WTC11 (cell line): Measurements from ENCODE around the gene PRRC2A. TPM values are rescaled to one million over a fixed set of nuclear protein-coding genes. Genes with fewer than 3 reads are reported as not detected.

Experiments
- CREM ChIP-seq: sonication (generic); formaldehyde crosslinking; IDR thresholded peaks from 2 replicates; pipeline ENCODE4 v1.8.1; 2022; ENCODE audit warnings: mild to moderate bottlenecking, missing genetic modification reagents, moderate library complexity
- ESRRA ChIP-seq: sonication (generic); formaldehyde crosslinking; IDR thresholded peaks from 2 replicates; pipeline ENCODE4 v1.8.1; 2022; ENCODE audit warnings: mild to moderate bottlenecking, missing genetic modification reagents, borderline replicate concordance
- ETV6 ChIP-seq: sonication (generic); formaldehyde crosslinking; IDR thresholded peaks from 2 replicates; pipeline ENCODE4 v1.8.1; 2022; ENCODE audit warnings: mild to moderate bottlenecking, missing genetic modification reagents
- FOXK1 ChIP-seq: sonication (generic); formaldehyde crosslinking; IDR thresholded peaks from 2 replicates; pipeline ENCODE4 v1.8.0; 2022; ENCODE audit warnings: mild to moderate bottlenecking, moderate library complexity, missing genetic modification reagents
- GABPB1 ChIP-seq: sonication (generic); formaldehyde crosslinking; IDR thresholded peaks from 2 replicates; pipeline ENCODE4 v1.8.1; 2023; ENCODE audit warnings: mild to moderate bottlenecking, missing genetic modification reagents
- GTF2I ChIP-seq: fragments of 250-450 bp; sonication (Bioruptor Pico); conservative IDR thresholded peaks from 2 replicates; pipeline ENCODE4 v1.4.0; 2021; ENCODE audit warnings: mild to moderate bottlenecking
- IRF2 ChIP-seq: sonication (generic); formaldehyde crosslinking; IDR thresholded peaks from 2 replicates; pipeline ENCODE4 v1.8.0; 2022; ENCODE audit warnings: low read depth, missing genetic modification reagents, borderline replicate concordance
- NFATC4 ChIP-seq: fragments of 250-450 bp; sonication (Bioruptor Pico); IDR thresholded peaks from 2 replicates; pipeline ENCODE4 v1.9.0; 2021; ENCODE audit warnings: mild to moderate bottlenecking
- NFE2L1 ChIP-seq: sonication (generic); formaldehyde crosslinking; IDR thresholded peaks from 2 replicates; pipeline ENCODE4 v1.8.1; 2023; ENCODE audit warnings: missing genetic modification reagents
- NR2C2 ChIP-seq: sonication (generic); formaldehyde crosslinking; IDR thresholded peaks from 2 replicates; pipeline ENCODE4 v1.8.0; 2022; ENCODE audit warnings: mild to moderate bottlenecking, missing genetic modification reagents
- NR3C1 ChIP-seq: sonication (generic); formaldehyde crosslinking; conservative IDR thresholded peaks from 2 replicates; pipeline ENCODE4 v1.8.1; 2023; ENCODE audit warnings: low read depth, mild to moderate bottlenecking, missing genetic modification reagents
- SMAD3 ChIP-seq: sonication (generic); formaldehyde crosslinking; IDR thresholded peaks from 2 replicates; pipeline ENCODE4 v1.8.0; 2022; ENCODE audit warnings: missing genetic modification reagents, mild to moderate bottlenecking, borderline replicate concordance
- SP1 ChIP-seq: sonication (generic); formaldehyde crosslinking; conservative IDR thresholded peaks from 2 replicates; pipeline ENCODE4 v1.8.1; 2022; ENCODE audit warnings: missing genetic modification reagents
- TEAD1 ChIP-seq: sonication (generic); formaldehyde crosslinking; IDR thresholded peaks from 2 replicates; pipeline ENCODE4 v1.8.0; 2022; ENCODE audit warnings: mild to moderate bottlenecking, missing genetic modification reagents
- TEAD4 ChIP-seq: sonication (generic); formaldehyde crosslinking; IDR thresholded peaks from 2 replicates; pipeline ENCODE4 v1.8.0; 2022; ENCODE audit warnings: mild to moderate bottlenecking, missing genetic modification reagents
- ZBTB21 ChIP-seq: sonication (generic); formaldehyde crosslinking; IDR thresholded peaks from 2 replicates; pipeline ENCODE4 v1.8.1; 2023; ENCODE audit warnings: mild to moderate bottlenecking, missing genetic modification reagents, borderline replicate concordance
- ZNF138 ChIP-seq: sonication (generic); formaldehyde crosslinking; conservative IDR thresholded peaks from 2 replicates; pipeline ENCODE4 v1.8.1; 2022; ENCODE audit warnings: mild to moderate bottlenecking, moderate library complexity, missing genetic modification reagents
- ZNF232 ChIP-seq: sonication (generic); formaldehyde crosslinking; IDR thresholded peaks from 2 replicates; pipeline ENCODE4 v1.8.0; 2022; ENCODE audit warnings: mild to moderate bottlenecking, missing genetic modification reagents
- ZNF416 ChIP-seq: fragments of 250-450 bp; sonication (Bioruptor Pico); IDR thresholded peaks from 2 replicates; pipeline ENCODE4 v1.9.0; 2021; ENCODE audit warnings: mild to moderate bottlenecking, inconsistent platforms
- total RNA-seq: library from RNA; stranded (reverse); gene quantifications from 3 replicates; pipeline ENCODE4 v1.2.3, GENCODE V29; 2021
- TF ChIP-seq, protein P1 (sequence below): sonication (generic); formaldehyde crosslinking; IDR thresholded peaks from 2 replicates; pipeline ENCODE4 v1.8.0; 2022; ENCODE audit warnings: missing genetic modification reagents
- TF ChIP-seq, protein P2 (sequence below): fragments of 250-450 bp; sonication (Bioruptor Pico); IDR thresholded peaks from 2 replicates; pipeline ENCODE4 v1.9.0; 2021; ENCODE audit warnings: mild to moderate bottlenecking
- TF ChIP-seq, protein P3 (sequence below): sonication (generic); formaldehyde crosslinking; IDR thresholded peaks from 2 replicates; pipeline ENCODE4 v1.8.1; 2022; ENCODE audit warnings: mild to moderate bottlenecking, moderate library complexity, missing genetic modification reagents
- TF ChIP-seq, protein P4 (sequence below): sonication (generic); formaldehyde crosslinking; IDR thresholded peaks from 2 replicates; pipeline ENCODE4 v1.8.1; 2023; ENCODE audit warnings: mild to moderate bottlenecking, missing genetic modification reagents, moderate library complexity
- TF ChIP-seq, protein P5 (sequence below): sonication (generic); formaldehyde crosslinking; IDR thresholded peaks from 2 replicates; pipeline ENCODE4 v1.8.1; 2023; ENCODE audit warnings: mild to moderate bottlenecking, moderate library complexity, missing genetic modification reagents
- TF ChIP-seq, protein P6 (sequence below): fragments of 250-450 bp; sonication (Bioruptor Pico); IDR thresholded peaks from 2 replicates; pipeline ENCODE4 v1.9.0; 2021; ENCODE audit warnings: moderate library complexity, mild to moderate bottlenecking, inconsistent platforms, borderline replicate concordance
- TF ChIP-seq, protein P7 (sequence below): sonication (generic); formaldehyde crosslinking; IDR thresholded peaks from 2 replicates; pipeline ENCODE4 v1.8.0; 2022; ENCODE audit warnings: mild to moderate bottlenecking, missing genetic modification reagents
- TF ChIP-seq, protein P8 (sequence below): sonication (generic); formaldehyde crosslinking; IDR thresholded peaks from 2 replicates; pipeline ENCODE4 v1.8.0; 2023; ENCODE audit warnings: missing genetic modification reagents, mild to moderate bottlenecking, borderline replicate concordance

Gene PRRC2A
- total RNA-seq, 1 experiment from 2014 or later, result 372 TPM

DNA sequence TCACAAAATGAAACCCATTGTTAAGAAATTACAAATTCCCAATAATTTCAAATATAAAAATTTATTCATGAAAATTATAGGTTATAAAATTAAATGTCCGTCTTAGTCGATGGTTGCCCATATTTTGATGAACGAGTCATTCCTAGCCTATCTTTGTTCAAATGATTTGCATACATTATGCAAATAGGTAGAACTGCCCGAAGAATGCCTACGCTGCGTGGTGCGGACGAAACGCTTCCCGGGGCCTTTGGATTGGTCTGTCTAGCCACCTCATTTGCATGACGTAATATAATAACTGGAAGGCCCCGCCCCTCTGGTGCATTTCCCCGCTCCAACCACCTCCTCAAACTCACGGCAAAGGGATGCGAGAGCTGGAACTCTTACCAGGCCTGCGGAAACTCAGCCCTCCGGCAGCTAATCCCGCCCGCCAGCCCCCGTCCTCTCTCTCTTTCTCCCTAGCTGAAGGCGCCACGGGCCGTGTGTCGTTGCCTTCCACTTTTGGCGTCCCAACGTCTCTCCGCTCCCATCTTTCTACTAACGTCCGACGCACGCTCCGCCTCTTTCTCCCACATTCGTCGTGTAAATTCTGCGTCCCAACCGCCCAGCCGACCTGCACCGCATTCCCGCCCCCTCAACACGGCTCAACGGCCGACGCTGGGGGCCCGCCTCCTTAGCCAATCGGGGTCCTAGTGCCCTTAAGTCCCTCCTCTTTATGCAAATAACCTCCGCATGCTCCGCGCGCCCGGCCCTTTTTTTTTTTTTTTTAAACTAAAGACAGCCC is 520 bp upstream of the PRRC2A start (continued):
- TF ChIP-seq SP1 (CRISPR knock-in tag) (peak; percentile 78; the same call in 1 of the 2 replicates), CREM (CRISPR knock-in tag) (peak; percentile 84), NR2C2 (no peak), ETV6 (0 out of 2 replicates have a peak, but pooled peaks have one; percentile 29), ZBTB21 (CRISPR knock-in tag) (no peak), SMAD3 (CRISPR knock-in tag) (no peak), IRF2 (CRISPR knock-in tag) (no peak), ESRRA (CRISPR knock-in tag) (no peak), TEAD4 (CRISPR knock-in tag) (no peak), ZNF416 (CRISPR knock-in tag) (no peak), GTF2I (CRISPR knock-in tag) (no peak), FOXK1 (CRISPR knock-in tag) (0 out of 2 replicates have a peak, but pooled peaks have one; percentile 63), GABPB1 (peak; percentile 63; the same call in 1 of the 2 replicates), ZNF138 (CRISPR knock-in tag) (no peak), NR3C1 (CRISPR knock-in tag) (no peak), NFE2L1 (CRISPR knock-in tag) (0 out of 2 replicates have a peak, but pooled peaks have one; percentile 10), TEAD1 (CRISPR knock-in tag) (no peak; the same call in none of the 2 replicates), NFATC4 (CRISPR knock-in tag) (no peak), ZNF232 (CRISPR knock-in tag) (peak; percentile 64; the same call in 1 of the 2 replicates)
- TF ChIP-seq, protein P1, sequence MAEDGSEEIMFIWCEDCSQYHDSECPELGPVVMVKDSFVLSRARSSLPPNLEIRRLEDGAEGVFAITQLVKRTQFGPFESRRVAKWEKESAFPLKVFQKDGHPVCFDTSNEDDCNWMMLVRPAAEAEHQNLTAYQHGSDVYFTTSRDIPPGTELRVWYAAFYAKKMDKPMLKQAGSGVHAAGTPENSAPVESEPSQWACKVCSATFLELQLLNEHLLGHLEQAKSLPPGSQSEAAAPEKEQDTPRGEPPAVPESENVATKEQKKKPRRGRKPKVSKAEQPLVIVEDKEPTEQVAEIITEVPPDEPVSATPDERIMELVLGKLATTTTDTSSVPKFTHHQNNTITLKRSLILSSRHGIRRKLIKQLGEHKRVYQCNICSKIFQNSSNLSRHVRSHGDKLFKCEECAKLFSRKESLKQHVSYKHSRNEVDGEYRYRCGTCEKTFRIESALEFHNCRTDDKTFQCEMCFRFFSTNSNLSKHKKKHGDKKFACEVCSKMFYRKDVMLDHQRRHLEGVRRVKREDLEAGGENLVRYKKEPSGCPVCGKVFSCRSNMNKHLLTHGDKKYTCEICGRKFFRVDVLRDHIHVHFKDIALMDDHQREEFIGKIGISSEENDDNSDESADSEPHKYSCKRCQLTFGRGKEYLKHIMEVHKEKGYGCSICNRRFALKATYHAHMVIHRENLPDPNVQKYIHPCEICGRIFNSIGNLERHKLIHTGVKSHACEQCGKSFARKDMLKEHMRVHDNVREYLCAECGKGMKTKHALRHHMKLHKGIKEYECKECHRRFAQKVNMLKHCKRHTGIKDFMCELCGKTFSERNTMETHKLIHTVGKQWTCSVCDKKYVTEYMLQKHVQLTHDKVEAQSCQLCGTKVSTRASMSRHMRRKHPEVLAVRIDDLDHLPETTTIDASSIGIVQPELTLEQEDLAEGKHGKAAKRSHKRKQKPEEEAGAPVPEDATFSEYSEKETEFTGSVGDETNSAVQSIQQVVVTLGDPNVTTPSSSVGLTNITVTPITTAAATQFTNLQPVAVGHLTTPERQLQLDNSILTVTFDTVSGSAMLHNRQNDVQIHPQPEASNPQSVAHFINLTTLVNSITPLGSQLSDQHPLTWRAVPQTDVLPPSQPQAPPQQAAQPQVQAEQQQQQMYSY (CRISPR knock-in tag), result no peak
- TF ChIP-seq, protein P2, sequence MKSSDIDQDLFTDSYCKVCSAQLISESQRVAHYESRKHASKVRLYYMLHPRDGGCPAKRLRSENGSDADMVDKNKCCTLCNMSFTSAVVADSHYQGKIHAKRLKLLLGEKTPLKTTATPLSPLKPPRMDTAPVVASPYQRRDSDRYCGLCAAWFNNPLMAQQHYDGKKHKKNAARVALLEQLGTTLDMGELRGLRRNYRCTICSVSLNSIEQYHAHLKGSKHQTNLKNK (CRISPR knock-in tag), result no peak
- TF ChIP-seq, protein P3, sequence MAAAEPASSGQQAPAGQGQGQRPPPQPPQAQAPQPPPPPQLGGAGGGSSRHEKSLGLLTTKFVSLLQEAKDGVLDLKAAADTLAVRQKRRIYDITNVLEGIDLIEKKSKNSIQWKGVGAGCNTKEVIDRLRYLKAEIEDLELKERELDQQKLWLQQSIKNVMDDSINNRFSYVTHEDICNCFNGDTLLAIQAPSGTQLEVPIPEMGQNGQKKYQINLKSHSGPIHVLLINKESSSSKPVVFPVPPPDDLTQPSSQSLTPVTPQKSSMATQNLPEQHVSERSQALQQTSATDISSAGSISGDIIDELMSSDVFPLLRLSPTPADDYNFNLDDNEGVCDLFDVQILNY (CRISPR knock-in tag), result peak; percentile 89
- TF ChIP-seq, protein P4, sequence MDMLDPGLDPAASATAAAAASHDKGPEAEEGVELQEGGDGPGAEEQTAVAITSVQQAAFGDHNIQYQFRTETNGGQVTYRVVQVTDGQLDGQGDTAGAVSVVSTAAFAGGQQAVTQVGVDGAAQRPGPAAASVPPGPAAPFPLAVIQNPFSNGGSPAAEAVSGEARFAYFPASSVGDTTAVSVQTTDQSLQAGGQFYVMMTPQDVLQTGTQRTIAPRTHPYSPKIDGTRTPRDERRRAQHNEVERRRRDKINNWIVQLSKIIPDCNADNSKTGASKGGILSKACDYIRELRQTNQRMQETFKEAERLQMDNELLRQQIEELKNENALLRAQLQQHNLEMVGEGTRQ, result no peak
- TF ChIP-seq, protein P5, sequence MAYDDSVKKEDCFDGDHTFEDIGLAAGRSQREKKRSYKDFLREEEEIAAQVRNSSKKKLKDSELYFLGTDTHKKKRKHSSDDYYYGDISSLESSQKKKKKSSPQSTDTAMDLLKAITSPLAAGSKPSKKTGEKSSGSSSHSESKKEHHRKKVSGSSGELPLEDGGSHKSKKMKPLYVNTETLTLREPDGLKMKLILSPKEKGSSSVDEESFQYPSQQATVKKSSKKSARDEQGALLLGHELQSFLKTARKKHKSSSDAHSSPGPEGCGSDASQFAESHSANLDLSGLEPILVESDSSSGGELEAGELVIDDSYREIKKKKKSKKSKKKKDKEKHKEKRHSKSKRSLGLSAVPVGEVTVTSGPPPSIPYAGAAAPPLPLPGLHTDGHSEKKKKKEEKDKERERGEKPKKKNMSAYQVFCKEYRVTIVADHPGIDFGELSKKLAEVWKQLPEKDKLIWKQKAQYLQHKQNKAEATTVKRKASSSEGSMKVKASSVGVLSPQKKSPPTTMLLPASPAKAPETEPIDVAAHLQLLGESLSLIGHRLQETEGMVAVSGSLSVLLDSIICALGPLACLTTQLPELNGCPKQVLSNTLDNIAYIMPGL, result no peak; the same call in 1 of the 2 replicates
- TF ChIP-seq, protein P6, sequence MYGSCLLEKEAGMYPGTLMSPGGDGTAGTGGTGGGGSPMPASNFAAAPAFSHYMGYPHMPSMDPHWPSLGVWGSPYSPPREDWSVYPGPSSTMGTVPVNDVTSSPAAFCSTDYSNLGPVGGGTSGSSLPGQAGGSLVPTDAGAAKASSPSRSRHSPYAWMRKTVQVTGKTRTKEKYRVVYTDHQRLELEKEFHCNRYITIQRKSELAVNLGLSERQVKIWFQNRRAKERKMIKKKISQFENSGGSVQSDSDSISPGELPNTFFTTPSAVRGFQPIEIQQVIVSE (CRISPR knock-in tag), result no peak
- TF ChIP-seq, protein P7, sequence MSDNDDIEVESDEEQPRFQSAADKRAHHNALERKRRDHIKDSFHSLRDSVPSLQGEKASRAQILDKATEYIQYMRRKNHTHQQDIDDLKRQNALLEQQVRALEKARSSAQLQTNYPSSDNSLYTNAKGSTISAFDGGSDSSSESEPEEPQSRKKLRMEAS (CRISPR knock-in tag), result peak; percentile 84
- TF ChIP-seq, protein P8, sequence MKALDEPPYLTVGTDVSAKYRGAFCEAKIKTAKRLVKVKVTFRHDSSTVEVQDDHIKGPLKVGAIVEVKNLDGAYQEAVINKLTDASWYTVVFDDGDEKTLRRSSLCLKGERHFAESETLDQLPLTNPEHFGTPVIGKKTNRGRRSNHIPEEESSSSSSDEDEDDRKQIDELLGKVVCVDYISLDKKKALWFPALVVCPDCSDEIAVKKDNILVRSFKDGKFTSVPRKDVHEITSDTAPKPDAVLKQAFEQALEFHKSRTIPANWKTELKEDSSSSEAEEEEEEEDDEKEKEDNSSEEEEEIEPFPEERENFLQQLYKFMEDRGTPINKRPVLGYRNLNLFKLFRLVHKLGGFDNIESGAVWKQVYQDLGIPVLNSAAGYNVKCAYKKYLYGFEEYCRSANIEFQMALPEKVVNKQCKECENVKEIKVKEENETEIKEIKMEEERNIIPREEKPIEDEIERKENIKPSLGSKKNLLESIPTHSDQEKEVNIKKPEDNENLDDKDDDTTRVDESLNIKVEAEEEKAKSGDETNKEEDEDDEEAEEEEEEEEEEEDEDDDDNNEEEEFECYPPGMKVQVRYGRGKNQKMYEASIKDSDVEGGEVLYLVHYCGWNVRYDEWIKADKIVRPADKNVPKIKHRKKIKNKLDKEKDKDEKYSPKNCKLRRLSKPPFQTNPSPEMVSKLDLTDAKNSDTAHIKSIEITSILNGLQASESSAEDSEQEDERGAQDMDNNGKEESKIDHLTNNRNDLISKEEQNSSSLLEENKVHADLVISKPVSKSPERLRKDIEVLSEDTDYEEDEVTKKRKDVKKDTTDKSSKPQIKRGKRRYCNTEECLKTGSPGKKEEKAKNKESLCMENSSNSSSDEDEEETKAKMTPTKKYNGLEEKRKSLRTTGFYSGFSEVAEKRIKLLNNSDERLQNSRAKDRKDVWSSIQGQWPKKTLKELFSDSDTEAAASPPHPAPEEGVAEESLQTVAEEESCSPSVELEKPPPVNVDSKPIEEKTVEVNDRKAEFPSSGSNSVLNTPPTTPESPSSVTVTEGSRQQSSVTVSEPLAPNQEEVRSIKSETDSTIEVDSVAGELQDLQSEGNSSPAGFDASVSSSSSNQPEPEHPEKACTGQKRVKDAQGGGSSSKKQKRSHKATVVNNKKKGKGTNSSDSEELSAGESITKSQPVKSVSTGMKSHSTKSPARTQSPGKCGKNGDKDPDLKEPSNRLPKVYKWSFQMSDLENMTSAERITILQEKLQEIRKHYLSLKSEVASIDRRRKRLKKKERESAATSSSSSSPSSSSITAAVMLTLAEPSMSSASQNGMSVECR, result no peak; the same call in 1 of the 2 replicates
